ENCODE results near the gene PIP4P1. TPM values are rescaled to one million over a fixed set of nuclear protein-coding genes. Genes with fewer than 3 reads are reported as not detected.
A peak's percentile ranks its signal among the peaks of the same experiment; 100 is the strongest.

Gene PIP4P1
- total and polyA plus RNA-seq, 2 experiments from 2014 or later, result 17.6 to 60.1 TPM

- Histone ChIP-seq H3K27ac (no peak overlapping the region), H3K36me3 (no peaks in the 10 kb centered on the region), H3K9me3 (ENCODE audit: low read depth) (no peaks in the 10 kb centered on the region), H3K4me1 (ENCODE audit: low read depth) (no peaks in the 10 kb centered on the region), H3K27me3 (no peaks in the 10 kb centered on the region), H3K4me3 (no peak overlapping the region)
- TF ChIP-seq, protein P1, sequence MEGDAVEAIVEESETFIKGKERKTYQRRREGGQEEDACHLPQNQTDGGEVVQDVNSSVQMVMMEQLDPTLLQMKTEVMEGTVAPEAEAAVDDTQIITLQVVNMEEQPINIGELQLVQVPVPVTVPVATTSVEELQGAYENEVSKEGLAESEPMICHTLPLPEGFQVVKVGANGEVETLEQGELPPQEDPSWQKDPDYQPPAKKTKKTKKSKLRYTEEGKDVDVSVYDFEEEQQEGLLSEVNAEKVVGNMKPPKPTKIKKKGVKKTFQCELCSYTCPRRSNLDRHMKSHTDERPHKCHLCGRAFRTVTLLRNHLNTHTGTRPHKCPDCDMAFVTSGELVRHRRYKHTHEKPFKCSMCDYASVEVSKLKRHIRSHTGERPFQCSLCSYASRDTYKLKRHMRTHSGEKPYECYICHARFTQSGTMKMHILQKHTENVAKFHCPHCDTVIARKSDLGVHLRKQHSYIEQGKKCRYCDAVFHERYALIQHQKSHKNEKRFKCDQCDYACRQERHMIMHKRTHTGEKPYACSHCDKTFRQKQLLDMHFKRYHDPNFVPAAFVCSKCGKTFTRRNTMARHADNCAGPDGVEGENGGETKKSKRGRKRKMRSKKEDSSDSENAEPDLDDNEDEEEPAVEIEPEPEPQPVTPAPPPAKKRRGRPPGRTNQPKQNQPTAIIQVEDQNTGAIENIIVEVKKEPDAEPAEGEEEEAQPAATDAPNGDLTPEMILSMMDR (IDR thresholded peaks at IDR 0.05; ENCODE audit: low read depth, low read length), result no peak
- DNase-seq (ENCODE audit: low read depth in 1 of 2, low spot score in 1 of 2), result no peak
Measured at GRCh38 chr14:20440465-20440864, 20.8 kb downstream of the PIP4P1 start.

DNA sequence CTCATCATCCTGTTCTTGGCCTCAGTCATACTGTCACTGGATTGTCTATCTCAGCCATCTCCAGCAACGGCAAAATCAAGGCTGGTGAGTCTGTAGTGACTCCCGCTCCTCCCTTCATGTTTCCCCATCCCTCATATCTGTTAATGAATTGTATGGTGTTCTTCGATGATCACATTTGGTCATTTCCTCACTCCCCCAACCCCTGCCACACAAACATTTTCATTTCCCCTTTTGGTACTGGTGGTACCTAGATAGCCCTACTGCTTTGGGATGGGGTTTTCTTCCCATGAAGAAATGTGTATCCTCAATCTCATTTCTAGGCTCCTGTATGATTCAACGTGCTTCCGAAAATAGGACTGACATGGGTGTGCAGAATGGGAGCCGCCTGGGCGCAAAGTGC is 22.6 kb downstream of the PIP4P1 start:
- H3K36me3 ChIP-seq, result no peaks in the 10 kb centered on the region
- no peak for DNase-seq (ENCODE audit: low read depth in 1 of 2, low spot score in 1 of 2)
- no peaks in the 10 kb centered on the region for H3K9me3 ChIP-seq (ENCODE audit: low read depth)
- H3K27ac ChIP-seq, result no peak overlapping the region
- H3K4me3 ChIP-seq, result no peak overlapping the region
- no peaks in the 10 kb centered on the region for H3K27me3 ChIP-seq
- H3K4me1 ChIP-seq (ENCODE audit: low read depth), result no peaks in the 10 kb centered on the region
- TF ChIP-seq, protein P1 (IDR thresholded peaks at IDR 0.05; ENCODE audit: low read depth, low read length), result no peak

GRCh38 chr14:20436363-20436755 is 24.9 kb downstream of the PIP4P1 start:
- peak in 1 of 2 donors; percentile 75 for DNase-seq (ENCODE audit: low read depth in 1 of 2, low spot score in 1 of 2)
- no peak overlapping the region for H3K27ac ChIP-seq
- no peak overlapping the region for H3K4me3 ChIP-seq
- H3K27me3 ChIP-seq, result no peaks in the 10 kb centered on the region
- no peaks in the 10 kb centered on the region for H3K4me1 ChIP-seq (ENCODE audit: low read depth)
- TF ChIP-seq, protein P1 (IDR thresholded peaks at IDR 0.05; ENCODE audit: low read depth, low read length), result no peak
- no peaks in the 10 kb centered on the region for H3K9me3 ChIP-seq (ENCODE audit: low read depth)
- no peaks in the 10 kb centered on the region for H3K36me3 ChIP-seq

DNA sequence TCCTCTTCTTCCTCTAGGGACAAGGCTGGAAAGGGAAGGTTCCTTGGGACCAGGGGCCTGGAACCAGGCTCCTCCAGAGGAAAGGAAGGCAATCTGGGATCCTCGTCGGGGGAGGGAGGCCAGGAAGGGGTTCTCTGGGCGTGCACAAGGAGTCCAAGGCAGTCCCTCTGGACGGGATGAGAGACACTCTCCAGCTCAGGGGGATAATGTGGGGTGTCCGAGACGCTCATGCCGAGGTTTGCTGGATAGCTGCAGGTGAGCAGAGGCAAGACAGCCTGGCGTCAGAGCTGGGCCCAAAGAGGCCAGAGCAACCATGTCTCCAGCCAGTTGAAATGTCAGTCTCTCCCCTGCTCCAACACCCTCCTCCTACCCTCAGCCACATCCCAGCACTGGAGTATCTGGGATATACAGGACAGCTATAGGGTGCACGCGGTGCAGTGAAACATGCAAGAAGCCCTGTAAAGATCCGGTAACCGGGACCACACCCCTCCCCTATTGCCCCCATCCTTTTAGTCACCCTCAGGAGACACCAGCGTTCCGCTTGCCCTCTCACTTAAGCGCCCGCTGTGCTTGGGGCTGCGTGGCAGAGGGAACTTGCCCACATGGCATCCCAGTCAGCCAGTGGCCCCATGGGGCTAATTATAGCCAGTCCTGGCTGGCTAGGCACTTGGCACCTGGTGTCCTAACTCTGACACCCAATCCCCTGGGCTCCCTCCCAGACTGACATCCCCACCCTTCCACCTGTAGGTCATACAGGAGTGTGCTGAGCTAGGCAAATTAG is 25.5 kb downstream of the PIP4P1 start, which contains the start of gene KLHL33:
KLHL33 (minus strand) TSS at position 585 of the 781 bp plus-strand sequence; CDS start at position 230, 355 bp downstream.
- H3K4me1 ChIP-seq (ENCODE audit: low read depth), result no peaks in the 10 kb centered on the region
- H3K4me3 ChIP-seq, result no peak within 1 kb of the TSS
- TF ChIP-seq, protein P1 (IDR thresholded peaks at IDR 0.05; ENCODE audit: low read depth, low read length), result no peak
- H3K9me3 ChIP-seq (ENCODE audit: low read depth), result no peaks in the 10 kb centered on the region
- no peak for DNase-seq (ENCODE audit: low read depth in 1 of 2, low spot score in 1 of 2)
- no peaks in the 10 kb centered on the region for H3K27me3 ChIP-seq
- H3K27ac ChIP-seq, result no peak within 1 kb of the TSS
- no peaks in the 10 kb centered on the region for H3K36me3 ChIP-seq

DNA sequence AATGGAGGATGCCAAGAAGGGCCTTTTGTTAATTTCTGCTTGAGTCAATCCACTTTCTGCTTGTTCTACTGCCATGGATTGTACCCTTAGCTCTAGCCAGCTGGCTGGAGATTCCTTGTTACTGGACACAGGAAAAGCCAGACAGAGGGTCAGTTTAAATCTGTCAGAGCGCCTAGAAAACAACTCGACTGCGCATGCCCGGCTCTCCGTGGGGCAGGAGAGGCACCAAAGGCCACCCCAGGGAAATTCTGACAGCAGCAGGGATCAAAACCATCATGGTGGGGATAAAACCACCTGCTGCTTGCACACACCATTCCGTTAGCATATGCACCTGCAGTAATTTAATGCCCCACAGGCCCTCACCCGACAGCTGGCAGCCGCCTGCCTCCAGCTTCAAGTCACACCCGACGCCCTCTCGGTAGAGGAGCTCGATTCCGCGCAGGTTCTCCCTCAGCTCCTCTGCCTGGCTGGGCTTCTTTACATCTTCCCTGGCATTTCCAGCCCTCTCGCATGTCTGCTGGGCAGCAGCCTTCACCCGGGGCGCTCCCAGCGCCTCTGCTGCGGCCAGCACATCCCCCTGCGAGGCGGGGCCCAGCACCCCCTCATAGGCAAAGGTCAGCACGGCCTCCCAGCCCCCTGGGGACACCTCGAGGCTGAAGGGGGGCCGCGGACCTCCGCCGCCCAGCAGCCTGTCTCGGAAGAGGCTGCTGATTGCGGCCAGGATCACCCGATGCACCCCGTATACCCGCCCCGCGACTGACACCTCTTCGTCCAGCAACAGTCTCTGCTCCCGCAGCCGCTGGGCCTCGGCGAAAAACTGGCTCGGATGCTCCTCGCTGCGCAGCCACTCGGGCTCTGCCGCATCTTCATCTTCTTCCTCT is 26.3 kb downstream of the PIP4P1 start:
- Histone ChIP-seq H3K4me1 (ENCODE audit: low read depth) (no peaks in the 10 kb centered on the region), H3K27me3 (no peaks in the 10 kb centered on the region), H3K36me3 (no peaks in the 10 kb centered on the region), H3K9me3 (ENCODE audit: low read depth) (no peaks in the 10 kb centered on the region), H3K27ac (no peak overlapping the region), H3K4me3 (no peak overlapping the region)
- TF ChIP-seq, protein P1 (IDR thresholded peaks at IDR 0.05; ENCODE audit: low read depth, low read length), result no peak
- peak in 1 of 2 donors; percentile 35 for DNase-seq (ENCODE audit: low read depth in 1 of 2, low spot score in 1 of 2)
